K562 (cell line): Measurements from ENCODE around the gene RPL38. TPM values are rescaled to one million over a fixed set of nuclear protein-coding genes. Genes with fewer than 3 reads are reported as not detected.

Source experiments
- CHD1 ChIP-seq: fragments of 200-600 bp; sonication (generic); IDR thresholded peaks from one replicate; pipeline ENCODE4 v1.6.1; 2012; ENCODE audit warnings: mild to moderate bottlenecking, moderate library complexity, low read length, inconsistent platforms
- HDAC6 ChIP-seq: IDR thresholded peaks from 2 replicates; pipeline ENCODE4 v1.6.1; 2012; ENCODE audit warnings: low read depth, mild to moderate bottlenecking, control low read depth, inconsistent platforms, low read length, moderate library complexity
- HOXB6 ChIP-seq: fragments of 250-450 bp; sonication (Bioruptor Pico); IDR thresholded peaks from 2 replicates; pipeline ENCODE4 v1.5.1; 2022; ENCODE audit warnings: mild to moderate bottlenecking, borderline replicate concordance
- KDM4B ChIP-seq, 2 experiments: fragments of 450-650 bp in 1 of 2; sonication (generic) in 1 of 2; IDR thresholded peaks; 2 replicates each; pipeline ENCODE4 v1.6.1; 2016 to 2017; ENCODE audit warnings: borderline replicate concordance in 2 of 2, antibody characterized with exemption in 1 of 2, low read depth in 1 of 2, mild to moderate bottlenecking in 1 of 2
- MAFG ChIP-seq: fragments of 450-650 bp; conservative IDR thresholded peaks from 2 replicates; pipeline ENCODE4 v1.6.1; 2016; ENCODE audit warnings: missing genetic modification characterization, missing compliant biosample characterization
- NCOA1 ChIP-seq: fragments of 450-650 bp; IDR thresholded peaks from 2 replicates; pipeline ENCODE4 v1.6.1; 2016; ENCODE audit warnings: low read depth
- PCBP2 ChIP-seq: fragments of 200-400 bp; formaldehyde crosslinking; IDR thresholded peaks from 2 replicates; pipeline ENCODE4 v1.6.1; 2018; ENCODE audit warnings: low read length, low read depth, mild to moderate bottlenecking, moderate library complexity; ENCODE audit not compliant: poor library complexity, severe bottlenecking
- POLR2G ChIP-seq: fragments of 200-400 bp; formaldehyde crosslinking; IDR thresholded peaks from 2 replicates; pipeline ENCODE4 v1.6.1; 2017; ENCODE audit warnings: low read depth, mild to moderate bottlenecking, antibody characterized with exemption, low read length, moderate library complexity
- RUNX1 ChIP-seq: sonication (generic); IDR thresholded peaks from 2 replicates; pipeline ENCODE4 v1.6.1; 2016; ENCODE audit warnings: antibody characterized with exemption, low read depth
- SIN3A ChIP-seq, 2 experiments: fragments of 150-350 bp in 1 of 2; IDR thresholded peaks; 2 replicates each; pipeline ENCODE4 v1.6.1; 2011 to 2016; ENCODE audit warnings: borderline replicate concordance in 2 of 2, low read depth in 2 of 2, low read length in 2 of 2, mild to moderate bottlenecking in 2 of 2, moderate library complexity in 2 of 2; ENCODE audit not compliant: control insufficient read depth in 1 of 2
- SP1 ChIP-seq: sonication (generic); formaldehyde crosslinking; IDR thresholded peaks from 2 replicates; pipeline ENCODE4 v1.8.1; 2022; ENCODE audit warnings: mild to moderate bottlenecking, missing genetic modification reagents
- SUPT5H ChIP-seq: fragments of 450-650 bp; IDR thresholded peaks from 2 replicates; pipeline ENCODE4 v1.6.1; 2016
- THRAP3 ChIP-seq: fragments of 450-650 bp; IDR thresholded peaks from 2 replicates; pipeline ENCODE4 v1.6.1; 2016; ENCODE audit warnings: mild to moderate bottlenecking, inconsistent platforms, borderline replicate concordance
- ZNF140 ChIP-seq: fragments of 250-450 bp; sonication (Bioruptor Pico); IDR thresholded peaks from 2 replicates; pipeline ENCODE4 v1.8.0; 2021; ENCODE audit warnings: moderate library complexity, mild to moderate bottlenecking, inconsistent platforms
- ZNF589 ChIP-seq: fragments of 200-800 bp; sonication (Bioruptor generic); IDR thresholded peaks from 2 replicates; pipeline ENCODE4 v1.6.1; 2016; ENCODE audit warnings: low read depth, missing genetic modification characterization, missing compliant biosample characterization
- polyA plus RNA-seq, 8 experiments: library from polyadenylated mRNA; depleted of rRNA in 4 of 8; stranded (reverse) in 5 of 8; unstranded in 3 of 8; fragments of >200 nt; fragmentation: Nextera tagmentation in 2 of 8; fragmentation: Illumina TruSeq in 1 of 8; extraction: Ambion mirVana in 2 of 8; extraction: Trizol in 1 of 8; gene quantifications; 2 replicates each; pipeline versions ENCODE4 v1.2.1 to v1.2.3, GENCODE V29; 2011 to 2014; ENCODE audit warnings: inconsistent platforms in 1 of 8, missing spikeins in 1 of 8
- total RNA-seq, 7 experiments: library from RNA; depleted of rRNA in 6 of 7; stranded (reverse); fragments of >200 nt in 6 of 7; fragmentation: Illumina TruSeq in 2 of 7; extraction: Trizol in 2 of 7; gene quantifications; 2 replicates each; pipeline versions ENCODE4 v1.2.1 to v1.2.3, GENCODE V29; 2011 to 2021; ENCODE audit warnings: low replicate concordance in 1 of 7
- TF ChIP-seq, protein P1 (sequence below): fragments of 250-450 bp; sonication (Bioruptor Pico); IDR thresholded peaks from 2 replicates; pipeline ENCODE4 v1.4.0; 2020
- TF ChIP-seq, protein P2 (sequence below): fragments of 250-450 bp; sonication (Bioruptor Pico); IDR thresholded peaks from 2 replicates; pipeline ENCODE4 v1.8.0; 2022; ENCODE audit warnings: moderate library complexity, mild to moderate bottlenecking, inconsistent platforms
- TF ChIP-seq, protein P3 (sequence below): IDR thresholded peaks from 2 replicates; pipeline ENCODE4 v1.6.1; 2016; ENCODE audit warnings: missing genetic modification characterization, missing compliant biosample characterization
- TF ChIP-seq, protein P4 (sequence below): sonication (generic); formaldehyde crosslinking; IDR thresholded peaks from 2 replicates; pipeline ENCODE4 v1.8.0; 2022; ENCODE audit warnings: mild to moderate bottlenecking, missing genetic modification reagents
- TF ChIP-seq, protein P5 (sequence below): fragments of 450-650 bp; formaldehyde crosslinking; IDR thresholded peaks from 2 replicates; pipeline ENCODE4 v1.4.0; 2020; ENCODE audit warnings: mild to moderate bottlenecking

The RPL38 gene
- total and polyA plus RNA-seq, 9 of the 15 experiments (the other 6 are each of a cell fraction or from before 2014, with no cell fraction given): 1,224 to 3,864 (median 1,939) TPM

DNA sequence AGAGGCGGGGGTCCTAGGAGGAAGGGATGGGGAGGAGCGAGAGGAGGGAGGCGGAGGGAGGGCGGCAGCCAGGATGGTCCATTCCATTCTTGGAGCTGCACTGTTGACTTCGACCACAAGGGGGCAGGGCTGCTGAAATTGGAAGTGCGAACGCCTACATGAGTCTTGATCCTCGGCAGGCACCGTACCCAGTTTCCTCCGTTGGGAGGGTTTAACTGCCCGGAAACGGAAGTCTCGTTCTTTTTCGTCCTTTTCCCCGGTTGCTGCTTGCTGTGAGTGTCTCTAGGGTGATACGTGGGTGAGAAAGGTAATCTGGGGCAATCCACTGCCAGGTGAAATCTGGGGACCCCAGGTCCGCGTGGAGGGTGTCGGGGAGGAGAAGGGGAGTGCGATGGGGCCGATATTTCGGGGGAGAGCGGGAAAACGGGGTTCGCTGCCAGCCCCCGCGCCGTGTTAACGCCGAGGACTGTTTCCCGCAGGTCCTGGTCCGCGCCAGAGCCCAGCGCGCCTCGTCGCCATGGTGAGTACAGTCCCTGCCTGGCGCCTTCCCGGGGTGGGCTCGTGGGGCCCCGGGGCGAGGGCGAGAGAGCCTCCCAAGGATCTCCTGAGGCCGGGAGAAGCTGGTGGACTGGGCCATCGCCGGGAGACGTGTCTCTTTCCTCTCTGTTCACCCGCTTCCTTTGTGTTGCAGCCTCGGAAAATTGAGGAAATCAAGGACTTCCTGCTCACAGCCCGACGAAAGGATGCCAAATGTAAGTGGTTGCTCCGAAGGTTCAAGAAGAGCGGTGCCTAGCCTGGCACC is at the start of gene RPL38 (continued):
- TF ChIP-seq SIN3A (IDR thresholded peaks at IDR 0.05; ENCODE audit: borderline replicate concordance in 2 of 2, control insufficient read depth in 1 of 2, low read depth in 2 of 2, low read length in 2 of 2): peak in 1 of 2 experiments; percentile 64; a peak in 3 of 4 replicates
- TF ChIP-seq MAFG: no peak
- TF ChIP-seq, protein P1, sequence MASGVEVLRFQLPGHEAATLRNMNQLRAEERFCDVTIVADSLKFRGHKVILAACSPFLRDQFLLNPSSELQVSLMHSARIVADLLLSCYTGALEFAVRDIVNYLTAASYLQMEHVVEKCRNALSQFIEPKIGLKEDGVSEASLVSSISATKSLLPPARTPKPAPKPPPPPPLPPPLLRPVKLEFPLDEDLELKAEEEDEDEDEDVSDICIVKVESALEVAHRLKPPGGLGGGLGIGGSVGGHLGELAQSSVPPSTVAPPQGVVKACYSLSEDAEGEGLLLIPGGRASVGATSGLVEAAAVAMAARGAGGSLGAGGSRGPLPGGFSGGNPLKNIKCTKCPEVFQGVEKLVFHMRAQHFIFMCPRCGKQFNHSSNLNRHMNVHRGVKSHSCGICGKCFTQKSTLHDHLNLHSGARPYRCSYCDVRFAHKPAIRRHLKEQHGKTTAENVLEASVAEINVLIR (CRISPR knock-in tag): no peak
- TF ChIP-seq, protein P2, sequence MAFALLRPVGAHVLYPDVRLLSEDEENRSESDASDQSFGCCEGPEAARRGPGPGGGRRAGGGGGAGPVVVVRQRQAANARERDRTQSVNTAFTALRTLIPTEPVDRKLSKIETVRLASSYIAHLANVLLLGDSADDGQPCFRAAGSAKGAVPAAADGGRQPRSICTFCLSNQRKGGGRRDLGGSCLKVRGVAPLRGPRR (CRISPR knock-in tag): no peak
- TF ChIP-seq HOXB6: no peak
- TF ChIP-seq NCOA1: 0 out of 2 replicates have a peak, but pooled peaks have one; percentile 45
- no peak for TF ChIP-seq PCBP2
- TF ChIP-seq KDM4B (IDR thresholded peaks at IDR 0.05; ENCODE audit: borderline replicate concordance in 2 of 2, low read depth in 1 of 2): no peak; a peak in 1 of 4 replicates
- TF ChIP-seq SUPT5H: peak; percentile 99
- TF ChIP-seq POLR2G: peak; percentile 90
- no peak for TF ChIP-seq HDAC6
- TF ChIP-seq RUNX1: no peak
- peak; percentile 79 for TF ChIP-seq SP1
- peak; percentile 54 for TF ChIP-seq CHD1
- TF ChIP-seq, protein P3, sequence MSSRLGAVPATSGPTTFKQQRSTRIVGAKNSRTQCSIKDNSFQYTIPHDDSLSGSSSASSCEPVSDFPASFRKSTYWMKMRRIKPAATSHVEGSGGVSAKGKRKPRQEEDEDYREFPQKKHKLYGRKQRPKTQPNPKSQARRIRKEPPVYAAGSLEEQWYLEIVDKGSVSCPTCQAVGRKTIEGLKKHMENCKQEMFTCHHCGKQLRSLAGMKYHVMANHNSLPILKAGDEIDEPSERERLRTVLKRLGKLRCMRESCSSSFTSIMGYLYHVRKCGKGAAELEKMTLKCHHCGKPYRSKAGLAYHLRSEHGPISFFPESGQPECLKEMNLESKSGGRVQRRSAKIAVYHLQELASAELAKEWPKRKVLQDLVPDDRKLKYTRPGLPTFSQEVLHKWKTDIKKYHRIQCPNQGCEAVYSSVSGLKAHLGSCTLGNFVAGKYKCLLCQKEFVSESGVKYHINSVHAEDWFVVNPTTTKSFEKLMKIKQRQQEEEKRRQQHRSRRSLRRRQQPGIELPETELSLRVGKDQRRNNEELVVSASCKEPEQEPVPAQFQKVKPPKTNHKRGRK: no peak
- no peak for TF ChIP-seq ZNF140
- TF ChIP-seq, protein P4, sequence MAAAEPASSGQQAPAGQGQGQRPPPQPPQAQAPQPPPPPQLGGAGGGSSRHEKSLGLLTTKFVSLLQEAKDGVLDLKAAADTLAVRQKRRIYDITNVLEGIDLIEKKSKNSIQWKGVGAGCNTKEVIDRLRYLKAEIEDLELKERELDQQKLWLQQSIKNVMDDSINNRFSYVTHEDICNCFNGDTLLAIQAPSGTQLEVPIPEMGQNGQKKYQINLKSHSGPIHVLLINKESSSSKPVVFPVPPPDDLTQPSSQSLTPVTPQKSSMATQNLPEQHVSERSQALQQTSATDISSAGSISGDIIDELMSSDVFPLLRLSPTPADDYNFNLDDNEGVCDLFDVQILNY (CRISPR knock-in tag): no peak
- no peak for TF ChIP-seq ZNF589 (CRISPR knock-in tag)
- peak; percentile 91; the same call in 1 of the 2 replicates for TF ChIP-seq THRAP3
- TF ChIP-seq, protein P5, sequence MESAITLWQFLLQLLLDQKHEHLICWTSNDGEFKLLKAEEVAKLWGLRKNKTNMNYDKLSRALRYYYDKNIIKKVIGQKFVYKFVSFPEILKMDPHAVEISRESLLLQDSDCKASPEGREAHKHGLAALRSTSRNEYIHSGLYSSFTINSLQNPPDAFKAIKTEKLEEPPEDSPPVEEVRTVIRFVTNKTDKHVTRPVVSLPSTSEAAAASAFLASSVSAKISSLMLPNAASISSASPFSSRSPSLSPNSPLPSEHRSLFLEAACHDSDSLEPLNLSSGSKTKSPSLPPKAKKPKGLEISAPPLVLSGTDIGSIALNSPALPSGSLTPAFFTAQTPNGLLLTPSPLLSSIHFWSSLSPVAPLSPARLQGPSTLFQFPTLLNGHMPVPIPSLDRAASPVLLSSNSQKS: no peak
